Glutamatergic neuron (in vitro differentiated cells): Measurements from ENCODE around the gene THBS3. TPM values are rescaled to one million over a fixed set of nuclear protein-coding genes. Genes with fewer than 3 reads are reported as not detected.

ENCODE experiments used
- DNase-seq: peaks from one replicate; pipeline ENCODE4 v3.0.0; 2022
- H3K27ac Mint-ChIP-seq: one replicate; pipeline ENCODE4 v1.8.0; 2020; ENCODE audit warnings: mild to moderate bottlenecking, mixed read lengths, inconsistent platforms; ENCODE audit not compliant: unreplicated experiment
- H3K27me3 Mint-ChIP-seq: one replicate; pipeline ENCODE4 v1.8.0; 2020; ENCODE audit warnings: mild to moderate bottlenecking, moderate library complexity, mixed read lengths, inconsistent platforms; ENCODE audit not compliant: unreplicated experiment
- H3K36me3 Mint-ChIP-seq: one replicate; pipeline ENCODE4 v1.8.0; 2020; ENCODE audit warnings: mild to moderate bottlenecking, mixed read lengths, inconsistent platforms; ENCODE audit not compliant: unreplicated experiment
- H3K4me1 Mint-ChIP-seq: one replicate; pipeline ENCODE4 v1.8.0; 2020; ENCODE audit warnings: mild to moderate bottlenecking, low read depth, mixed read lengths, inconsistent platforms; ENCODE audit not compliant: unreplicated experiment
- H3K4me3 Mint-ChIP-seq: one replicate; pipeline ENCODE4 v1.8.0; 2020; ENCODE audit warnings: mild to moderate bottlenecking, mixed read lengths, inconsistent platforms; ENCODE audit not compliant: unreplicated experiment
- H3K9me3 Mint-ChIP-seq: one replicate; pipeline ENCODE4 v1.8.0; 2020; ENCODE audit warnings: mild to moderate bottlenecking, moderate library complexity, mixed read lengths, inconsistent platforms; ENCODE audit not compliant: unreplicated experiment
- total RNA-seq: library from RNA; stranded (reverse); fragmentation: NEBNext Ultra II Directional; extraction: Animal tissue kit (Norgen Biotek cat#: 25700); gene quantifications from one replicate; pipeline ENCODE4 v1.2.1, GENCODE V29; 2021; ENCODE audit not compliant: unreplicated experiment
- TF ChIP-seq, protein P1 (sequence below): fragments of 200-600 bp; sonication (generic); IDR thresholded peaks from one replicate; pipeline ENCODE4 v1.5.0; 2021; ENCODE audit not compliant: partially characterized antibody, unreplicated experiment

THBS3 gene
- total RNA-seq, 1 donor from 2014 or later, result 377 TPM

DNA sequence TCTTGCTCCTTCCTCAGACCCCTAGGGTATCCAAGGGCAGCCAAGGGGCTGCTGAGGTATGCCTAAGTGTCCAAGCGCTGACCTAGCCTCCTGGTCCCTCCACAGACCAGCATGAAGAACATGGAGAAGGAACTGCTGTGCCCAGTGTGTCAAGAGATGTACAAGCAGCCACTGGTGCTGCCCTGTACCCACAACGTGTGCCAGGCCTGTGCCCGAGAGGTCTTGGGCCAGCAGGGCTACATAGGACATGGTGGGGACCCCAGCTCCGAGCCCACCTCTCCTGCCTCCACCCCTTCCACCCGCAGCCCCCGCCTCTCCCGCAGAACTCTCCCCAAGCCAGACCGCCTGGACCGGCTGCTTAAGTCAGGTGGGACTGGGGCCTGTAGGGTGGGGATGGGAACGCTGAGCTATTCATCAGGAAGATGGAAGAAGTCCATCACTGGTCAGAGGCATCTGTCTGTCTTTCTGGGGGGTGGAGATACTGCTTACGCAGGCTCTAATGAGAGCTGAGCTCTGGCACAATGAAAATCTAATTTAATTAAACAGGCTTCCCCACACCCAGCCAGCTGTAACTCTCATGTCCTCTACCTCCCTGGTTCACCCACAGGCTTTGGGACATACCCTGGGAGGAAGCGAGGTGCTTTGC is 32.3 kb downstream of the THBS3 start:
- TF ChIP-seq, protein P1, sequence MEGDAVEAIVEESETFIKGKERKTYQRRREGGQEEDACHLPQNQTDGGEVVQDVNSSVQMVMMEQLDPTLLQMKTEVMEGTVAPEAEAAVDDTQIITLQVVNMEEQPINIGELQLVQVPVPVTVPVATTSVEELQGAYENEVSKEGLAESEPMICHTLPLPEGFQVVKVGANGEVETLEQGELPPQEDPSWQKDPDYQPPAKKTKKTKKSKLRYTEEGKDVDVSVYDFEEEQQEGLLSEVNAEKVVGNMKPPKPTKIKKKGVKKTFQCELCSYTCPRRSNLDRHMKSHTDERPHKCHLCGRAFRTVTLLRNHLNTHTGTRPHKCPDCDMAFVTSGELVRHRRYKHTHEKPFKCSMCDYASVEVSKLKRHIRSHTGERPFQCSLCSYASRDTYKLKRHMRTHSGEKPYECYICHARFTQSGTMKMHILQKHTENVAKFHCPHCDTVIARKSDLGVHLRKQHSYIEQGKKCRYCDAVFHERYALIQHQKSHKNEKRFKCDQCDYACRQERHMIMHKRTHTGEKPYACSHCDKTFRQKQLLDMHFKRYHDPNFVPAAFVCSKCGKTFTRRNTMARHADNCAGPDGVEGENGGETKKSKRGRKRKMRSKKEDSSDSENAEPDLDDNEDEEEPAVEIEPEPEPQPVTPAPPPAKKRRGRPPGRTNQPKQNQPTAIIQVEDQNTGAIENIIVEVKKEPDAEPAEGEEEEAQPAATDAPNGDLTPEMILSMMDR, result no peak
- peak overlapping the region; percentile 48 for H3K27ac Mint-ChIP-seq
- H3K4me3 Mint-ChIP-seq, result peak overlapping the region; percentile 93
- H3K36me3 Mint-ChIP-seq, result peaks cover 5% of the 10 kb centered on the region
- peaks cover 15% of the 10 kb centered on the region for H3K27me3 Mint-ChIP-seq
- peaks cover 13% of the 10 kb centered on the region for H3K4me1 Mint-ChIP-seq
- peak; percentile 23 for DNase-seq
- peaks cover 15% of the 10 kb centered on the region for H3K9me3 Mint-ChIP-seq

DNA sequence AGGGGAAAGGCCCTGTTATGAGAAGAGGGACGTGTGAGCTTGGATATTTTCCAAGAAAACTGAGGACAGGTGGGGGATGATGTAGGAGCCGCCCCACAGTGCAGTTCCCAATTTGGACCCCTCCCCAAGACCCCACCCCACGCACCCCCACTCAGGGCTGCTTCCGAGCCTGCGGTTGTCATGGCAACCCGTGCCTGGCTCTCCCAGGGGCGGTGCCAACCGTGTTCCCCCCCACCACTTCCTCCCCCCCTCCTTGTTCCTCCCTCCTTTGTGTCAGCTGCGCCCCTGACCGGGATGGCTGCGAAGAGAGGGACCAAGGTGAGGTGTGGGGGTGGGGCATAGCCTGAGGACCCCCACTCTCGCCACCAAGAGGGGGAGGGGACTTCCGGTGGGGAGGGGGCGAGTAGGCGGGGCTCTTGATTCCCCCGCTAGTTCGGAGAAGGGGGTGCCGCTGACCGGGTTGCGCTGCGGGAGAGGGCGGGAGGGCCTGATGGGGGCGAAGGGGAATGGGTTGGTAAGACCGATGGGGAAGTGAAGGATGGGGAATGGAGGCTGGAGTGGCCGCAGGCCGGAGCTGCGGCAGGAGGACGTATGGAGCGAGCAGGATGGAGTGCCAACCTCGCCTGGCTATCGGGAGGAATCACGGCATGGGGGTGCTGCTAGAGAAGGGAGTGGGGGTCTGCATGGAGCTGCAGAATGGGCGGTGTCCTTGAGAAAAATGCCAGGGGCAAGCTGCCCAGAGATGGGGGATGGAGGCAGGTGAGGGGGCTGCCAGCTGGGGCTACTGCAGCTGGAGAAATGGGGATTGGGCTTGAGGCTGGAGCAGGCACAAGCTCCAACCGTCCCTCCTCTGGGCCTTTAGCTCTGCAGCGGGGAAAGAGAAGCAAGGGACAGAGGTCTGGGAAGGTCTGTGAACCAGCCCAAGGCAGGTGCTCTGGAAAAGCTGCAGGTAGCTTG is 33.1 kb downstream of the THBS3 start:
- TF ChIP-seq, protein P1, result no peak
- Mint-ChIP-seq H3K4me1 (peaks cover 13% of the 10 kb centered on the region), H3K27me3 (peaks cover 15% of the 10 kb centered on the region), H3K9me3 (peaks cover 15% of the 10 kb centered on the region), H3K27ac (peak overlapping the region; percentile 94), H3K4me3 (peak overlapping the region; percentile 93), H3K36me3 (peaks cover 5% of the 10 kb centered on the region)
- DNase-seq, result peak; percentile 75

DNA sequence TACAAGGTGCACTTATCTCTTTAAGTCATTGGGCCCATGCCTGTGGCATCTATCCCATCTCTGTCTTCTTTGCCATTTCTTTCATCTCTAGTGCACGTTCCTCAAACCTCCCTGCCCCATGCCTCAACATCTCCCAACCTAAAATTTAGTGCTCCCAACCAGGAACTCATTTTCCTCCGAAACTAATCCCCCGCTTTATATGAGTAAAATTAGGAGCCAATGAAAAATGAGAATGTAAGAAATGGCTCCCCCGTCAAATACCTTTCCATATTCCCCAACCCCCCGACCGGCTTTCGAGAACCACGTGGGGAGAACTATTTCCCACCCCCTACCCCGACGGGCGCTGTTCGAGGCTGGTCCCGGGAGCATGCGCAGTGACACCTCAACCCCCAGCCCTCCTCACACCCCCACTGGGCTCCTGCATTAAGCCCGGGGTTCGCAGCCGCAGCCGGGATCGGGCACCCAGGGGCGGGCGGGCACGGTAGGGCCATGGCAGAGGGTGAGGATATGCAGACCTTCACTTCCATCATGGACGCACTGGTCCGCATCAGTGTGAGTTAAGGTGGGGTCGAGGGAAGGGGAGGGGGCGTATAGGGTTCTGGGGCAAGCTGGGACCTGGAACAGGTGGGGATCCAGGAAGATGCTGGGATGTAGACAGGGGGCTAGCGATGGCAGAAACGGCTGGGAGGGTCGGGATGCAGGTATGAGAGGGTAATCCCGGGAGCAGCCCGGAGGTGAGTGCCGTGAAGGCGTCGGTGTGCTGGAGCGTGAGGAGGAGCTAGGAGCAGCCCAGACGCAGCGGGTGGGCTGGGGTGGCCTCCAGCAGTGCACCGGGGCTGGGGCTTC is 34.0 kb downstream of the THBS3 start, which contains the start of gene TRIM46:
TSS of gene TRIM46 (plus strand) at position 372 of the 846 bp plus-strand sequence. CDS start at position 490, 118 bp downstream.
- DNase-seq, result peak; percentile 73
- H3K9me3 Mint-ChIP-seq, result peaks cover 15% of the 10 kb centered on the region
- TF ChIP-seq, protein P1, result peak; percentile 63
- H3K27me3 Mint-ChIP-seq, result peaks cover 17% of the 10 kb centered on the region
- peaks cover 5% of the 10 kb centered on the region for H3K36me3 Mint-ChIP-seq
- peak within 1 kb of the TSS; percentile 94 for H3K27ac Mint-ChIP-seq
- H3K4me3 Mint-ChIP-seq, result peak within 1 kb of the TSS; percentile 93
- peaks cover 13% of the 10 kb centered on the region for H3K4me1 Mint-ChIP-seq

DNA sequence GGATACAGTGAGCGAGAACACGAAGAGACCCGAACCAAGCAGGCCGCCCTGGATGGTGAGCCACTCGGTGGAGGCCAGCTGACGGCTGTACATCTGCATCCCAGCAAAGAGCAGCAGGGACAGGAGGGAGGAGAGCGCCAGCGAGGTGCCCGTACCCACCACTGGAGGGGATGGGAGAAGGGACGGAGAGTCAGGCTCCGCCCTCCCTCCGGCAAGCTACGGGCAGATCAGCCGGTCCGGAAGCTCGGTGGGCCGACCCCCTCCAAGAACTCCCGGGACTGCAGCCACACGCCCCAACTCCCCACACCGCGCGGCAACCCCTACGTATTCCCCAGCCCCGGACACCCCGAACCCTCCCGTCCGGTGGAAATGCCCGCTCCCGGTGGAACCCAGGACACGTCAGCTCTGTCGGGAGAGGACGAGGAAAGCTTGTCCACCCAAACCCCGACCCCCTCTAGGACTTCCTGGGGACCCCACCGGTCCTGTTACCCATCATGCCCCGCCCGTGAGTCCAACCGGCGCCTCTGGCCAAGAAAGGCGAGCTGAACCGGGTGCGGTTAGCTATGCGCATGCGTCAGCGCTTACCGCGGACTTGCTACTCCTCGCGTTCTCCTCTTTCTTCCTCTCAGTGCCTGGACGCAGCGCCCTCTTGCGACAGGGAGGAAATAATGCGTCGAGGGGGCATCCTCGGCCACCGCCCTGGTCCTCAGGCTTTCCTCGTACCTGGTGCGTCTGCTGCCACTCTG is 34.8 kb downstream of the THBS3 start, which contains the start of gene KRTCAP2:
TSS of gene KRTCAP2 (minus strand) at position 573 of the 746 bp plus-strand sequence. CDS start at position 493, 80 bp downstream.
- H3K4me1 Mint-ChIP-seq, result peaks cover 13% of the 10 kb centered on the region
- peak within 1 kb of the TSS; percentile 94 for H3K27ac Mint-ChIP-seq
- peaks cover 5% of the 10 kb centered on the region for H3K36me3 Mint-ChIP-seq
- TF ChIP-seq, protein P1, result peak; percentile 94
- peaks cover 15% of the 10 kb centered on the region for H3K9me3 Mint-ChIP-seq
- H3K27me3 Mint-ChIP-seq, result peaks cover 17% of the 10 kb centered on the region
- H3K4me3 Mint-ChIP-seq, result peak within 1 kb of the TSS; percentile 93
- DNase-seq, result peak; percentile 98
